NCI-H2196 (cell line): ENCODE data around the gene ARNT2.

Experiments
- DNase-seq: peaks from one replicate; lab custom pipeline; 2025; ENCODE audit not compliant: unreplicated experiment; lab: John Stamatoyannopoulos, UW

Gene ARNT2

DNA sequence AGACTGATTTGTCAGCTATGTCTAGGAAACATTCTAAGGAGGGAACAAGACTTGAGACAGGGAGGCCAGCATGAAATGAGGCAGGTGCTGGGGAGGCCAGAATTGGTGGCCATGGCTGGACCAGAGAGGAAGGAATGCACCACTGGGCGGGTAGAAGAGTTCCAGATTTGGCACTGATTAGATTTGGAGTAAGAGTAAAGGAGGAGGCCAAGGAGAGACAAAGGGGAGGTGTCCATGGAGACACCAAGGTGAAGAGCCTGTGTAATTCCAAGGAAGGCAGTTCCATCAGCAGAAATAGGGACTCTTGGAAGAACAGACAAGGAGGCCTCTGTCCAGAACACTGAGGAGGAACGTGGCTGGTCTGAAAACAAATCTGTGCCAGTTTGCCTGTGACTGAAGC lies 1.8 kb downstream of the ARNT2 start:
- no peak for DNase-seq

DNA sequence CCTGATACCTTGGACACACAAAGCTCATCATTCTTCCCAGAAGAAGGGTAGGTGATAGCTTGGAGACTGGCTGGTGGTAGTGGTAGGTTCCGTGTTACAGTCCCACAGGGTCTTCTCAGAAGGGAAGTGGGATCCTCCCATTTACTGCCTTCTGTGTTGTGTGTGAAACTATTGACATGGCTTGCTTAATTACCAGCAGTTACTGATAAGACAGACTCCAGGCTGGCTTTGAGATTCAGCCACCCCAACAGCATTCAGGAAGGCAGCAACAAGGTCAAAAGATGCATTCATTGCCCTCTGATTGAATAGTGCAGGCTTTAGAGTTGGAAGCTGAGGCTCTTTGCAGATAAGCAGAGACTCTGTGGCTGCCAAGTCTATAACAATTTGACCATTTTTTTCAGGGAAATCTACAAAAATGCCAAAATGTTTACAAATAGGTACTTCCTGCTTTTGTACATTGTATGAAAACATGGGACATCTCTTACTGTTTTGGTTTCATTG lies 7.7 kb downstream of the ARNT2 start:
- DNase-seq, result no peak

DNA sequence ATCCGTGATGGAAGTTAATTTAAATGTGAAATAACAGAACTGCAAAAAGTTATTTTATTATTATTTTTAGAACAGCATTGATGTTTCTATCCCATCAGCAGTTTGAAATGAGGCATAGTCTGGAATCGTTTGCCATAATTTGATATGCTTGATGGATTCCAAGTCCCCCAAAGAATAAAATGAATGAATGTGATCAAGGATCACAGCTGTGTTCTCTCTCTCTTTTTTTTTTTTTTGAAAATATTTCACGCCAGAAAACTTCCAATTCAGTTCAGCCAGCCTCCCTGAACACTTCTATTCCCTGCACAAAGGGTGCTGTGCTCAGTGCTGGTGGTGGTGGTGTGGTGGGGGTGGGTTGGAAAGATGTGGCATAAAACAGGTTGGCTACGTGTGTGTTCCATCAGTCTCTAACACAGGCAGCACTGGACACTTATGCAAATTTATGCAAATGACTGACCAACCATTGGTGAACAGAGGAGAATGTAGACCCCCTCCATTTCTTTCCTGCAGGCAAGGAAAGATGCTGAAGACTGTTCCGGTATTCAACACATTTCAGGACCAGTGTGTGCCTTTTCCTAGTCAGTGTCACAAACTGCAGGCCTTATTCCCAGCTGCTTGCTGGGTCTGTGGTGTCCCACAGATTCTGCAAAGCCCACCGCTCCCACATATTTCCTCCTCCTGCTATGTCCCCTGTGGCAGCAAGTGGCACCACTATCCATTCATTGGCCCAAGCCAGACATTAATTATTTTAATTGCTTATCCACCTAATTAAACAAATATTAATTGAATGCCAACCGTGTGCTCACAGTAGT lies 10.6 kb downstream of the ARNT2 start:
- no peak for DNase-seq

DNA sequence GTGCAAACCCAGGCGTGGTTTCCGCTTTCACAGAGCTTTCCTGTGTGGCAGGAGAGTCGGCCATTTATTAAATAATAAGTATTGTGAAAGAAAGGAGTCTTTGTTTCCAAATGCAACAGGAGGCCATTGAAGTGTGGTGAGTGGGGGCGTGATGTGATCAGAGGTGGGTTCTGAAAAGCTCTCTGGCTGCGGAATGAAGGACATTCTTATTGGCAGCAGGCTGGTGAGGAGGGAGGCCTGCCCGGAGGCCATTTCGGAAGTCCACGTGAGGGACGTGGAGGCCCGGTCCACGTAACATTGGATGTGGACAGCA lies 11.1 kb downstream of the ARNT2 start:
- DNase-seq, result no peak

DNA sequence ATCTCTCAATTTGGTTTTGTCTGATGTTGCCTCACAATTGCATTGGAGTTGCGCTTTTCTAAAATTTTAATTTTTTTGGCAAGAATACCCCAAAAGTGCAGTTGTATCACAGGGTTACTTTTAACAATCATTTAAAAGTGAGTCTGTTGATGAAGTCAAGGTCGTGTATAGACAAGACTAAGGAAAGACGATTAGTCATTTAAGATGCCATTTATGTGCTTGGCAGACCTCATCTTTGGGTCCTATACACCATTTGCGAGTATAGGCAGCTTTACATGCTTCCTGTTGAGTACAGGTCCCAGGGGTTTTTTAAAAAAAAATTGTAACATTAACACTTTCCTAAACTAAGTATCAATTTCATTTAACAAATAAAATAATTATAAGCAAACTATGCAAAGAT lies 12.5 kb downstream of the ARNT2 start:
- DNase-seq, result no peak

DNA sequence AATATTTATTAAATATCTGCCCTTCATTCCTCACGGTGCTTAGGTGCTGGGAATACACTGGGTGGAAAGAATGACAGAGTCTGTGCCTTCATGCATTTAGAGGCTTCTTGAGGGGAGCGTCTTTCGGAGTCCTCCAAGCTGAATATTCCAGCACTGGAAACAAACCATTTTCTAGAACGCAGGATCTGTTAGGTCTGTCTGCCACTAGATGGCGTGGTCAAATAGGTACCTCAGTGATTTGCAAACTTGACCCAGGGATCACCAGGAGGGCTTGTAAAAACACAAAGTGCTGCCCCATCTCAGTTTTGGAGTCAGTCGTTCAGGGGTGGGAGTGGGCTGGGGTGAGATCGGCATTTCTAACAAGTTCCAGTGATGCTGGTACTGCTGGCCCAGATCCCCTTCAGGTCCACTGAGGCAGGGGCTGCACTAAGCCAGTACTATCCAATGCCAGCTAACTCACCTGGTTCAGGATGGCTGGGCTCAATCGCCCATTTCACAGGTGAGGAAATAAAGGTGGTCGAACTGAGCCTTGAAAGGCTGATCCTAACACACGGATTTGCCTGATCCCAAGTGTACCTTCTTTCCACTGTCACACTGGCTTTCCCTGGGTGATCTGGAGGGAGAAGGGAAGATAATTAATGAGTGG lies 14.8 kb downstream of the ARNT2 start:
- DNase-seq, result peak; percentile 30

DNA sequence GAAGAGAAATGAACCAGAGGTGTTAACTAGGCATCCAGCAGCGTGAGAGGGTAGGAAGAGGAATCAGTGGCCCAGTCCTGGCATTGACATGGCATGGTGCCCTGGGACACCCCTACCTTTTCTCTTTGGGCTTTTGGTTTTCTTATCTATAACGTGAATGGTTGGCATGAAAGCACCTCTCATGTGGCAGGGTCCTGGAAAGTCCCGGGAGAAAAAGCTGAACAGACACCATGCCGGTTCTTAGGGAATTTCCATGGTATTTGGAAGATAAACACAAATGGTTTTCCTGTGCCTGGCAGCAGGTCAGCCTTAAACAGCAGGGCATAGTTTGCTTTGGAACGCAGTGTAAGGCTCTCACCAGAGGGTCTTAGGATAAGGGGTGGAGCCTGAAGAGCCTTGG lies 15.4 kb downstream of the ARNT2 start:
- DNase-seq, result no peak

DNA sequence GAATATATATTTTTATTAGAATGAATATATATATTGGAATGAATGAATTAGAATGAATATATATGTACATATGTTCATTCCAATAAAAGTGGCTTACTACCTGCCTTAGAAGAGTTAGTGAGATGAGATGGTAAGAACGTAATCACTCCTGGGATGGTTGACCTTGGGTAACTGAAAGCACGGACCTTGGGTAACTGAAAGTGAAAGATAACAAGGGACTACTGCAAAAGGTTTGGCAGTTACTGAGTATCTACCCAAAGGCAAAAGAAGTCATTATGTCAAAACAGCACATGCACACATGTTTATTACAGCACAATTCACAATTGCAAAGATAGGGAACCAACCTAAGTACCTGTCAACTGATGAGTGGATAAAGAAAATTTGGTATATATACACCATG lies 16.5 kb downstream of the ARNT2 start:
- no peak for DNase-seq

DNA sequence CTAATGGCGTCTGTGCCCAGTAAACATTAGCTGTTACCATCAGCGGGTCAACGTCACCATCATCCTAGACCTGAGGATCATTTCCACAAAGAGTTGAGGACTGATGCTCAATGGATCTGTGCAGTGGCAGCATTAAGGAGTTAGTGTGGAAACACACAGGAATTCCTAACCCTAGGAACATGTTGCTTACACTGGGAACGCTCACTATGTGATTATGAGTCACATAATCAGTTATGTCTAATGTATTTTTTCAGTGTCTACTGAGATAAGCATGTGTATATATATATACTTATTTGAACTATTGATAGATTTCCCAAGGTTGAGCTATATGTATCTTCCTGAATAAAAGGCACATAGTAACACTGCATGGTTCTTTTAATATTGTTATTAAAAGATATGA lies 19.0 kb downstream of the ARNT2 start:
- no peak for DNase-seq

DNA sequence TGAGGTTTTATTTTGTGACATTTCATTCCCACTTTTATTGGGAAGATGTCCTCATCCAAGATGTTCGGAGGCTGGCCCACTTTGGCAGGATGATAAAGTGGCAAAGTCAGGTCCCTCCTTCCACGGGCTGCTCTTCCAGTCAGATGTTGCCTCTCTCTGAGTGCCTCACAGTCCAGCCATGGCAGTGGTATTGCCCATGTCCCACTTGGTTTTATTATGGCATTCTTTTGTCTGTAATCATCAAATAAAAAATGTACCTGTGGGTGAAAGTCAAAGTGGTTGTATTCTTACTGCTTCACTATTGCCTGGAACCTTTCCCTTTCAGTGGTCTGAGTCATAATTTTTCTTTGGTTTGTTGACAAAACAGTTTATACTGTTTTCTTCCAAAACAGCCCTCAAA lies 20.2 kb downstream of the ARNT2 start:
- no peak for DNase-seq

DNA sequence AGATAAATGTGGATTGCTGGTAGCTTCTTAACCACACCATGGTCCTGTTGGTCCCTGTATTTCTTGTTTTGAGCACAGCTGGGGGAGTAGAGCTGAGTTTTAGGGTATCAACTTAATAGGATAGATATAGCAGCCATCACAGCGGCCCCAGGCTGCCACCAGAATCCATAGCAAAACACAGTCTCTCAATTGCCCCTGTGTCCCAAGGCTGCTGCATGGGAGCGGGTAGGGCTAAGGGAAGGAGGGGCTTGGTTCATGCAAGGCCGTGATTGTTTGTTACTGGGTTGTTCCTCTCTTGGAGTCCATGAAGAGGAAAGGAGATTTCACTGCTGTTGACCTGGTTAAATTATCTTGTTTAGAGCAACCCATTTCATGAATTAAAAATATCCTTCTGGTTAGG lies 22.1 kb downstream of the ARNT2 start:
- DNase-seq, result no peak

DNA sequence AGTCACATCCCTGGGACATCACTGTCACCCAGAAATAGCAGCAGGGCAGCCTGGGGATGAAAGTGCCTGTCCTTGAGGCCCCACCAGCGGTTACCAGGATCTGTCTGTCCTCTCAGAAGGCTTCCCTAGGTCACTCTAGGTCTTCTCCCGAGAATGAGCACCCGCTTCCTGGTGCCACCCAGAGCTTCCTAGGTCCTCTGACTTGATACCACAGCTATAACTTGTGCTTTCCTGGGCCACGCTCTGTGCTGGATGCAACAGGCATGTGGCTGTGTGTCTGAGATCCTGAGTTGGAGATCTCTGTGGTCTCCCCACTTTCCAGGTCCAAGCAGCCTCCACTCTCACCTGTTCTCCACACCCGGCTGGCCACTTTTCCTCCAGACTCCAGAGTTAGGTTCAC lies 25.8 kb downstream of the ARNT2 start:
- DNase-seq, result no peak

DNA sequence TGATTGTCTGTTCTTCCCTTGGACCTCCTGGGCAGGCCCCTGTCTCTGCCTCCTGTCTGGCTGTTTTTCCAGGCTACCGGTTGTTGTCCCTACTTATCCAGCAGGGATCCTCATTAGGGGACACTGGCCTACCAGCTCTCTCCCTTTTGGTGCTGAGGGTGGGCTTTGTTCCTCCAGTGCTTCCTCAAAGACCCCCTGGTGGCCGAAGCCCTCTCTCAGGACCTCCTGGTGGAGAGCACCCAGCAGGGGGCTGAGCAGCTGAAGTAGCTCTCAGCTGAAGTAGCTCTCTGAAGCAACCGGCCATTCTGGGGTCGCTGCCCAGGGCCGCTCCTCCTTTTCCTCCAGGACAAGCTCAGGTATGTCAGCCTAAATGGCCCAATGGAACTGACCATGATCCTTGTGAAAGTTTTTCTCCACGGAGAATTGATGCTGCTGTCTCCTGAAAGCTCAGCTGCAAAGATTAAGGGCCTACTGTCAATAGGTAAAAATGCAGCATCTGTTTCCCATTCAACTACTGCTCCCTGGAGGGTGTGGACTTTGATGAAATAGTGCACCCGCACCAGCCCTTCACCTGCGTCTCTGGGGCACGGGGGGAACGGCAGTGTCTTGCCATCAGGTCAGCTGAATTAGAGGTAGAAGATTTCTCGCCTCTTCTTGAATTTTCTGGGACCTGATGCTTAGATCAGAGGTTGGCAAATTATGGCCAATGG lies 27.6 kb downstream of the ARNT2 start:
- no peak for DNase-seq

DNA sequence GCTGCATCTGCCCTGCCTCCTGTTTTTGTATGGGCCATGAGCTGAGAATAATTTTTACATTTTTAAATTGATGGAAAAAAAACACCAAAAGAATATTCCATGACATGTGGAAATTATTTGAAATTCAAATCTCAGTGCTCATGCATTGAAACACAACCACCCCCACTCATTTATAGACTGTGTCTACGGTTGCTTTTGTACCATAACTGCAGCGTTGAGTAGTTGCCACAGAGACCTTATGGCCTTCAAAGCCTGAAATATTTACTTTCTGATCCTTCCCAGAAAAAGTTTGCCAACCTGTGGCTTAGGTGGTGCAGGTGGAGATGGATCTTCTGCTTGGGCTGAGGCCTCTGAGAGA lies 28.1 kb downstream of the ARNT2 start:
- no peak for DNase-seq

DNA sequence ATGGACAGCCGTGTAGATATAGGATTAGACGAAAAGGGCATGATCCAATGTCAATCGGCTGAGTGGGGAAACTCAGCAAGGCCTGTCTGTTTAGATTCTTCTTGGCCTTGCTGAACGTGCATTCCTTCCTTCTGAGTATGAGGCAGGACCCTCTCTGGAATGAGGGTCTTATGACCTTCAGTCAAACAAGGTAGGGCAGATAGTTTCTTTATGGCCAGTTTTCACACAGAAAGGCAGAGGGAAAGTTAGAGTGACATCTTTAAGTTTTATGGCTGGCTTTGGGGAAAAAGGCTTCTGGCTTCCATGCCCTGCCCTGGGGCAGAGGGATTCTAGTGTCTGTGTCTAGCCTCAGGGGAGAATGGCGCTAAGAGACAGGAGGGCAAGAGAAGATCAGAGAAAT lies 29.7 kb downstream of the ARNT2 start:
- no peak for DNase-seq

DNA sequence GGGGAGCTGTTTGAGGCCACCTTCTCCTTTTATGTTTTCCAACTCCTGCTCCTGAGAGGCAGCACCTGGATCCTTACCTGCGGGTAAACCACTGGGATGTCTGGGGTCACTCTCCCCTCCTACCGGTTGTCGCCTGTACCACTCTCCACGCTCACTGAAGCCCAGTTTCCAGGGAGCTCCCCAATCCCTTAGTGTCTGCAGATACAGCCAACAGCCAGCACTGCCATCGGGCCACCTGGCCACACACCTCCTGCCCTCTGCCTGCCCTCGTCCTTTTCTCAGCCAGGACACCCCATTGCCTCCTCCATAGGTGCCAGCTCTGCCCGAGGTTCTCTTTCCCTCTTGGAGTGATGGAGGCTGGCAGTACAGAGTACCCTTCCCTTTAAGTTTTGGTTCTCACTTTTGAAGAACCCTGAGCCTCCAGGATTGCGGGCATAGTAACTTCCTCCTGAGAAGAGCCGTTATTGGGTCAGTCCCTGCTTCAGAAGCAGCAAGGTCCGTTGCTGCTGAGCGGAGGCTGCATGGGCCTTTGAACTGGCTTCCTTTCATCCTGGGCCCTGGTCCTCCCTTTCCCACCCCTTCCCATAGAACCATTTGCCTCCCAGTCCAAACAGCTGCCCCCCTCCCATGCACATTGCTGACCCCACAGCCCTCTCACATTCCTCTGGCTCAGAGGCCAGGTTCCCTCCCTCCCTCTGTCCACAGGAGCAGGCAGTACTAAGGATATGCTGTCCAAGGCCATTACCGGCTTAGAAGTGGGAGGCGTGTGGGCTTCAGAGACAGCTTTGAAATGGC lies 30.9 kb downstream of the ARNT2 start:
- DNase-seq, result no peak

DNA sequence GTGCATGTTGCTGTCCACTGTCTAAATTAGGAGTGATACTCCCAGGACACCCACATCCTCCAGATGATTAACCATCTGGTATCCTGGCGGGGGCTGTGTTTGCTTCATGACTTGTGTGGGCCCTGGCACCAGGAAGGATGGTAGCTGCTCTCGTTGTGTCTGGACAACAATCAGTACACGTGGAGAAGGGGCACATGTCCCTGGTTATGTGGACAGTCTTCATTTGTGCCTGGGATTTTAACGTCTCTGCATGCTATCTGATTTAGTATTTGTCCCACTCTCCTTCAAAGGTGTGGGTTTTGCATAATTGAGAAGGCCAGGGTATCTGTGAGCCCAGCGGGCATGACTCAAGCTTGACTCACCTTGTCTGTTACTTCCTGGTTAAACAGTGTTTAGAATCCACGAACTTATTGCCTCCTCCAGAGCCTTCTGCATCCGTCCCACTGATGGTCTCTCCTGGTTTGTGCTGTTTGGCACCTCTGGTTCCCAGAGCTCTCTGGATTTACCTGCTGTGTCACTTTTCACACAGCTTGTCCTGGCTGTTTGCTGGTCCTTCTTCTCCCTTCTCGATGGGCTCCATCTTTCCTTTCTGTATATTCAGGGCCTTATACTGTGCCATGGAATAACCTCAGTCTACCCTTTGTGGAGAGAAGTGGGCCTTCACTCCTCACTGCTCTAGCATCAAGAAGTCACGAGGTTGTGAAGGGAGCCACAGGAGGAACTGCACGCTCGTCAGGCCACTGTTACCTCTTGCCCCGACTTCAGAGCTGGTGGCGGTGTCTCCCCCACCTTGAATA lies 32.5 kb downstream of the ARNT2 start:
- DNase-seq, result no peak

DNA sequence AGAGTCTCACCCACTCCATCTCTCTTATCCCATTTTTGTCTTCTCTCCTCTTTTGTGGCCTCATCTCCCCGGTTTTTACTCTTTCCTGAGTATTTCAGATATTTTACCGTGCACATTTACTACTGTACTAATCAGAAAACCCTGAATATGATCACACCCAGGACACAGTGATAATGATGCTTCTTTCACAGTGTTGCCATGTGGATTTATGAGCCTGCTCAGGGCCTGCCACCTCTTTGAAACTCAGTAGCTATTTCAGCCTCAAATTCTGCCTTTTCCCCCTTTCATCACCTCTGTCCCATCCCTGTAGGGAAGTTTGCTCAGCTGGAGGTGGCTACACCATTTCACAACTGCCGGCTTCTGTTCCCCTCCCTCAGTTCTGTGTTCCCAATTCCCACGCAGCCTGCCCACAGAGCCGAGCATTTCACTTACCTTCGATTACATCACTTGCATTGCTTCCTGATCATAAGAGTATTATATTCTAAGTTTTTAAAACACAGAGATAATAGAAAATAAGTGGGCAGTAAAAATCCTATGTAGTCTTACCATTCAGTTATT lies 33.2 kb downstream of the ARNT2 start:
- DNase-seq, result no peak

DNA sequence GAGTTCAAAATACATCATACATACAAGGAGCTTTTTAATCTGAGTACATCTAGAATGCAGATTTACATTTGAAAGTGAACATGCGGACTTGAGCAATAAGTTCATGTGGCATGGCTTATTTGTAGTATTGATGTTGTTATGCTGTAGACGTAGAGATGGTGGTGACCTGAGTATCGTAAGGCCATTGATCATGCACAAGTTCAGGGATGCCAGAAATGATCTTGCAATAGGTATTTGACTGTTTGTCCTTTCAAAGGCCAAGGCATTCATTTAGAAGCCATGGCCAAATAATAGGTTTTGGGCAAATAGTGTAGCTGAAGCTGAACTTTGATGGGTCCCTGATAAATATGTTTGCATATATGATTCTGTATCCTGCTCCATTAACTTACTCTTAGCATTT lies 35.0 kb downstream of the ARNT2 start:
- DNase-seq, result no peak

DNA sequence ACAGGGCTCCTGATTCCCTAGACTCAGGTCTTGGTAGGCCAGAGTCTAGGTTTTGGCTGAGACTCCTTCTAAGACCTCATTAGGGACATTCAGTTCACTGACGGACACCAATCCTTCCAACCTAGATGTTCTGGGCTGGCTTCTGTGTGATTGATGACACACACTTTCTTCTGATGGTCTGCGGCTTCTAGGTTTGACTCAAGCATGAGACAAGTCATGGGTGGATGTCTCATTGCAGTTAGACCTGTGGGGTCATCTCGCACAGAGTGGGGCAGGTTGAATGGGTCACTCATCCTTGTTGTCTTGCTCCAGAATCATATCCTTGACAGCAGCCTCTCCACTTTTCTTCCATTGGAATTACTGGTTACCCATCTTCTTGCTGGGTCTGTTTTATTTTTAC lies 35.8 kb downstream of the ARNT2 start:
- no peak for DNase-seq
